GM20431 (cell line): ENCODE measurements around the gene NFATC2.

Experiments
- in situ Hi-C: fragments of 300-500 bp; cut with MseI, MboI; formaldehyde crosslinking; loops from one replicate; pipeline ENCODE4 v1.15.0; 2020; ENCODE audit warnings: low sequenced_read_pairs; ENCODE audit not compliant: unreplicated experiment

NFATC2 gene

GRCh38 chr20:51387125-51387875 lies 155.2 kb downstream of the NFATC2 start:
- in situ Hi-C loops, result no loop called here

- in situ Hi-C loops, result no loop called here
Measured at GRCh38 chr20:51386586-51386985, 155.9 kb downstream of the NFATC2 start.

GRCh38 chr20:51385646-51386530 lies 156.6 kb downstream of the NFATC2 start:
- in situ Hi-C loops, result no loop called here

GRCh38 chr20:51384875-51385274 lies 157.6 kb downstream of the NFATC2 start:
- in situ Hi-C loops, result no loop called here

GRCh38 chr20:51383891-51384510 lies 158.5 kb downstream of the NFATC2 start:
- in situ Hi-C loops, result no loop called here

- in situ Hi-C loops, result no loop called here
Measured at GRCh38 chr20:51382986-51383821, 159.3 kb downstream of the NFATC2 start.

GRCh38 chr20:51382111-51382985 lies 160.2 kb downstream of the NFATC2 start:
- in situ Hi-C loops, result no loop called here

GRCh38 chr20:51381557-51381956 lies 161.0 kb downstream of the NFATC2 start:
- in situ Hi-C loops, result no loop called here

- in situ Hi-C loops, result no loop called here
Measured at GRCh38 chr20:51380401-51381385, 161.8 kb downstream of the NFATC2 start.

- in situ Hi-C loops, result loop anchor here (10.0 kb wide), 1 partner anchor 215 kb away; no protein-coding TSS in a partner anchor
Measured at GRCh38 chr20:51379601-51380341, 162.7 kb downstream of the NFATC2 start.

GRCh38 chr20:51378171-51378928 lies 164.2 kb downstream of the NFATC2 start:
- in situ Hi-C loops, result loop anchor here (10.0 kb wide), 1 partner anchor 216 kb away; no protein-coding TSS in a partner anchor

GRCh38 chr20:51377132-51377531 lies 165.4 kb downstream of the NFATC2 start:
- in situ Hi-C loops, result loop anchor here (10.0 kb wide), 1 partner anchor 218 kb away; no protein-coding TSS in a partner anchor

- in situ Hi-C loops, result loop anchor here (10.0 kb wide), 1 partner anchor 219 kb away; no protein-coding TSS in a partner anchor
Measured at GRCh38 chr20:51376111-51376510, 166.4 kb downstream of the NFATC2 start.

GRCh38 chr20:51375561-51375960 lies 167.0 kb downstream of the NFATC2 start:
- in situ Hi-C loops, result loop anchor here (10.0 kb wide), 1 partner anchor 219 kb away; no protein-coding TSS in a partner anchor

GRCh38 chr20:51374961-51375360 lies 167.6 kb downstream of the NFATC2 start:
- in situ Hi-C loops, result loop anchor here (10.0 kb wide), 1 partner anchor 220 kb away; no protein-coding TSS in a partner anchor

GRCh38 chr20:51374456-51374830 lies 168.1 kb downstream of the NFATC2 start:
- in situ Hi-C loops, result loop anchor here (10.0 kb wide), 1 partner anchor 220 kb away; no protein-coding TSS in a partner anchor
